GM21576 (cell line): Measurements from ENCODE around the gene EGF.

Experiments
- ATAC-seq: cut with Tn5 transposase; IDR thresholded peaks from one replicate; pipeline ENCODE4 v1.9.1; 2021; ENCODE audit warnings: mild to moderate bottlenecking, moderate library complexity; ENCODE audit not compliant: unreplicated experiment

EGF gene

GRCh38 chr4:109953556-109953955 is 40.9 kb downstream of the EGF start:
- no peak for ATAC-seq

GRCh38 chr4:109955146-109955545 is 42.5 kb downstream of the EGF start:
- no peak for ATAC-seq

- ATAC-seq, result no peak
Observed at GRCh38 chr4:109957227-109957626, 44.5 kb downstream of the EGF start.

- ATAC-seq, result no peak
Observed at GRCh38 chr4:109959195-109959594, 46.5 kb downstream of the EGF start.

GRCh38 chr4:109962401-109962800 is 49.7 kb downstream of the EGF start:
- no peak for ATAC-seq

- ATAC-seq, result no peak
Observed at GRCh38 chr4:109966891-109967481, 54.3 kb downstream of the EGF start.

GRCh38 chr4:109967798-109968520 is 55.3 kb downstream of the EGF start:
- ATAC-seq, result no peak

GRCh38 chr4:109969087-109969486 is 56.4 kb downstream of the EGF start:
- no peak for ATAC-seq

- ATAC-seq, result no peak
Observed at GRCh38 chr4:109969919-109970318, 57.2 kb downstream of the EGF start.

- no peak for ATAC-seq
Observed at GRCh38 chr4:109972786-109973528, 60.3 kb downstream of the EGF start.

GRCh38 chr4:109973529-109973905 is 60.8 kb downstream of the EGF start:
- ATAC-seq, result no peak

GRCh38 chr4:109976189-109976588 is 63.5 kb downstream of the EGF start:
- ATAC-seq, result no peak

- ATAC-seq, result no peak
Observed at GRCh38 chr4:109977854-109978501, 65.3 kb downstream of the EGF start.

- ATAC-seq, result no peak
Observed at GRCh38 chr4:109978704-109979454, 66.2 kb downstream of the EGF start.

GRCh38 chr4:109979920-109980717 is 67.4 kb downstream of the EGF start:
- ATAC-seq, result no peak

GRCh38 chr4:109981936-109982335 is 69.3 kb downstream of the EGF start:
- ATAC-seq, result no peak

GRCh38 chr4:109982521-109982920 is 69.8 kb downstream of the EGF start:
- no peak for ATAC-seq

- no peak for ATAC-seq
Observed at GRCh38 chr4:109985993-109986974, 73.6 kb downstream of the EGF start.

GRCh38 chr4:109989044-109989443 is 76.4 kb downstream of the EGF start:
- ATAC-seq, result no peak
